Umbilical cord (tissue), 2 donors: ENCODE measurements around the gene GABBR2. TPM values are rescaled to one million over a fixed set of nuclear protein-coding genes. Genes with fewer than 3 reads are reported as not detected.

Experiments used
- DNase-seq: peaks from one replicate; pipeline ENCODE4 v3.0.0-alpha.2; 2015; ENCODE audit warnings: low spot score
- total RNA-seq: library from RNA; depleted of rRNA; stranded (reverse); fragments of >200 nt; gene quantifications from one replicate; pipeline ENCODE4 v1.2.3, GENCODE V29; 2014; ENCODE audit warnings: low replicate concordance; ENCODE audit not compliant: insufficient read depth

GABBR2 gene
- total RNA-seq, 1 donor from 2014 or later = 0.24 TPM

DNA sequence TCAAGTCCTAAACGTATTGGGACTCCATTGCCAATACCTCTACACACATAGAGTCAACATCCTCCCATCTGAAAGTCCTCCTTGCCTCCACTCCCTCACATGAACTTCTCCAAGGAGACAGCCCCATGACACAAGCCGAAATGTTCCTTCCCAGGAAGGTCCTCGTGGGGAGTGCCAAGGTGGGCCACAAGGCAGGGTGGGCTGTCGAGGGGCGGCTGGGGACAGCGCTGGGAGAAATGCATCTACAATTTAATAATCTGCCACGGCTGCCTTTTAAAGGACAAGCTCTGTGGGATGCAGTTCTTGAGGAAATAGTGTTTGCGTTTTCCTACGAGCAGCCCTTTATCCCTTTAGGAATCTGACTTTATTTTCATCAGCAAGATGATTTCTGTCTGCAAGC, 138.7 kb downstream of the GABBR2 start:
- DNase-seq = no peak

DNA sequence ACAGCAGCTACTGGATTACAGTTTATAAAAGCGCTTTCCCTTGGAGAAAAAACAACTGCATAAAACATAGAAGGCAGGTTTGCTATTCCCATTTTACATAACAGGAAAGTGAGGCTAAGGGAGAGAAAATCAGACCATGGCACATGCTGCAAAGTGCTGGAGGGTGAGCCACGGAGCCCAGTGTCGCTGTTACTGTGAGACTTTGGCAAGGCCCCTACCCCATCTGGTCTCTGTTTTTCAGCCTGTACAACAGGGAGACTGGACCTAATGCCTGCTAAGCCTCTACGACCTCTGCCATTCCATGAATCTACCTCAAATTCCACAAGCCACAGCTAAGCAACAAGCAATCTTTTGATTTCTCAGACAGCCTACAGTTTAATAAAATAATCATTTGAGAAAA, 139.2 kb downstream of the GABBR2 start:
- DNase-seq = no peak

- DNase-seq = no peak
Observed at GRCh38 chr9:98568909-98569469, 139.7 kb downstream of the GABBR2 start.

- DNase-seq = no peak
Observed at GRCh38 chr9:98568234-98568908, 140.4 kb downstream of the GABBR2 start.

DNA sequence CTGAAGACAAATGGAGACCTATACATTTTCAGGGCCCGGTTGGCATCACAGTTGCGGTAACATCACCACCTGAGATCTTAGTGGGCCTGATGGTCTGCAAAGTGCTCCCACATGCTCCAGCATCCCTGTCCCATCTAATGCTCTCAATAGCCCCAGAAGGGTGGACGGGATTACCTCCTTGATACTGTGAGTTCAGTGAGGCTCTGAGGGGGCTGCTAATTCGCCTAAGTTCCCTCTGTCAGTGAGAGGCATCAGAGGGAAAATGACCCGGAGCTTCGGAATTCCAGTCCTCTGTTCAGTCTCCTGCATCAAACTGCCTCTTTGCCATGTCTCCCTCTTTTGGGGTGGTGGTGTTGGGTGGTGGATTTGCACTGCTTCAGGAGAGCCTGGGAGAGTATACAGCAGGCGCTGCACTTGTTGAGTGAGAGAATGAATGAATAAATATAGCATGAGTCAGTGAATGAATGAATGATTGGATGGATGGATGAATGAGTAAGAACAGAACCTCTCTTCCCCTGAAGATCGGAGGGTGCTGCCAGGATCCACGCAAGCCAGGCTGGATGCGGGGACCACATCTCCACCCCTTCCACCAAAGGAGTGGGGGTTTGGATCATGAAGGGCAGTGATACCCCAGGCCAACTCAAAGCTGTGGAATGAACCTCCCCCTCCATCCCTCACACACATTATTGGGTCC, 141.0 kb downstream of the GABBR2 start:
- DNase-seq = no peak

DNA sequence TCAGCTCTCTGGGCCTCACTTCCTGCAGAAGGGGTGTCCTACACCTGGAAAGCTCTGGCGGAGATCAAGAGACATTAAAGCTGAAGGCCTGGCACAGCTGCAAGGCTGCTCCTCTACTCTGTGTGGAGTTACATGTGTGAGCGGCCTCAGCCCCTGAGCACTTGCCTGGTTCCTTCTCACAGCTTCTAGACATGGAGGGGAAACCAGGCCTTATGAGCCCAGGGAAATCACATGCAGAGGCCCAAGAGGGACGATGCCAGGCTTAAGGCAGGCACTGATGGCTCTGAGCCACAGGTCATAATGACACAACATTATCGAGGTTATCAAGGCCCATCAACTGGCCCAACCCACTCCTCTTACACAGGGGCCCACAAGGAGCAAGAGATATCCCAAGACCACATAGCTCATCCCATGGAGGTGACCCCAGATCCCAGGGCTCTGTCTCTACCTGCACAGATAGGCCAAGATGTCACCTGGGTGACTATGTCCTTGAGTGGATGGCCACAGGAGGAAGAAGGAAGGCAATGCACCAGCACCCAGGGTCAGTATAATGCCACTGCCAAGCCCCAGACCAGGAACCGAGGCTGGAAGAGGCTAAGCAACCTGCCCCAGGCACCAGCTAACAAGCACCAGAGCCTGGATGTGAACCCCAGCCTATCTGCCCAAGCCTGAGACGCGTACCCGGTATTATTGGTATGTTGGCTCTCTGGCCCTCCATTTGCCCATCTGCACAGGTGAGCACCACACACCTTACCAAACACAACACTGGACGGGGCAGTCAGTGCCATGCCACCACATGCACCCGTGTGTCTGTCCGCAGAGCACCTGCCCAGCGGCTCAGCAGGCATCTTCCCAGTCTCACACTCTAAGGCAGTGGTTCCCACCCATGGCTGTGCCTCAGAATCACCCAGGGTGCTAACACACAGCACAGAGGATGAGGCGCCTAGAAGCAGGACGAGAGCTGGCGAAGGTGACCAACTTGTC, 143.3 kb downstream of the GABBR2 start:
- DNase-seq = no peak

DNA sequence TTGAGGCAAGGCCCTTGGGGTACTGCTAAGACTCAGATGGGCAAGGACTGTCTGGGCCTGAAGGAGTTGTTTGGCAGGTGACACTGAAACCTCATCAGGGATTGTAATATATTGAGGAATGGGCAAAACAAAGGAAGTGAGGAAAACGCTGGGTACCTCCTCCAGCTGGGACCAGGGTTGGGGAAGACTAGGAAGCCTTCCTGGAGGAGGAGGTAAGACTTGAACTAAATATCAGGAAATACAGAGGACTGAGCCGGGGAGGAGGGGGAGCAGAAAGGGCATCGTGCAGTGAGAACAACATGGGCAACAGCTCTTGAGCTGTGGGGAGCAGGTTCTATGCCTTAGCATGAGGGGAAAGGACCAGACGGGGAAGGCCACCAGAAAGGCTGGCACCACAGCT, 144.0 kb downstream of the GABBR2 start:
- DNase-seq = no peak

GRCh38 chr9:98563988-98564387, 144.7 kb downstream of the GABBR2 start:
- no peak for DNase-seq

GRCh38 chr9:98563212-98563907, 145.4 kb downstream of the GABBR2 start:
- DNase-seq = no peak

GRCh38 chr9:98559561-98559960, 149.2 kb downstream of the GABBR2 start:
- DNase-seq = no peak

GRCh38 chr9:98558575-98558974, 150.2 kb downstream of the GABBR2 start:
- no peak for DNase-seq

DNA sequence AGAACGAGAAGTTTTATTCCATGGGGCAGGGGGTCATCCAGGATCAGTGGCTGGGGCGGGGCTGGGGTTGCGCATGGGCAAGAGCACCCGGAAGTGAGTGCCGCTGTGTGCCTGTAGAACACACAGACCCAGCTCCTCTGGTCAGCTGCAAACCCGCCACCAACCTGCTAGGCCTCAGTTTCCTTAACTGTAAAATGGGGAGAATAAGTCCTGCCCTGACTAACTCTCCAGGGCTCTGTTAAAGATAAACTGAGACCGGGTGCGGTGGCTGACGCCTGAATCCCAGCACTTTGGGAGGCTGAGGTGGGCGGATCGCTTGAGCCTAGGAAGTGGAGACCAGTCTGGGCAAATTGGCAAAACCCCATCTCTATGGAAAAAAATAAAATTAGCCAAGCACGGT, 152.2 kb downstream of the GABBR2 start:
- DNase-seq = no peak

GRCh38 chr9:98555651-98556465, 152.9 kb downstream of the GABBR2 start:
- no peak for DNase-seq

- no peak for DNase-seq
Observed at GRCh38 chr9:98554752-98555151, 154.0 kb downstream of the GABBR2 start.

DNA sequence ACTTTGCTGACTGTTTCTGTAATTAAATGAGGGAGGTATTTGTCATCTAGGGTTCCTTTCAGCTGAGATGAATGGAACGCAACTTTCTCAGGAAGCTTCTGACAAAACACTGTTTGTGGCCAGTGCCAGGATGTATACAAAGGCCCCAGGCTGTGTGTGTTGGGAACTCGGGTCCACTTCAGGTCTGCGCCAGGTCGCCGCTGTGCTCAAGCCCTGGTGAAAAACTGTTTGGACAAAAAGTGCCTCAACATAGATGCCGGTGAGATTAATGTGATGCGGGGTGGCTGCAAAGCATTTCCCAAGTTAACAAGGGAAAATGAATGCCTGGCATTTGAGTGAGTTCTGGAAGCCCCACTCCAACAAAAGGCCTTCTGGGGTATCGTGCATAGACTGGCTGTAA, 156.4 kb downstream of the GABBR2 start:
- no peak for DNase-seq

DNA sequence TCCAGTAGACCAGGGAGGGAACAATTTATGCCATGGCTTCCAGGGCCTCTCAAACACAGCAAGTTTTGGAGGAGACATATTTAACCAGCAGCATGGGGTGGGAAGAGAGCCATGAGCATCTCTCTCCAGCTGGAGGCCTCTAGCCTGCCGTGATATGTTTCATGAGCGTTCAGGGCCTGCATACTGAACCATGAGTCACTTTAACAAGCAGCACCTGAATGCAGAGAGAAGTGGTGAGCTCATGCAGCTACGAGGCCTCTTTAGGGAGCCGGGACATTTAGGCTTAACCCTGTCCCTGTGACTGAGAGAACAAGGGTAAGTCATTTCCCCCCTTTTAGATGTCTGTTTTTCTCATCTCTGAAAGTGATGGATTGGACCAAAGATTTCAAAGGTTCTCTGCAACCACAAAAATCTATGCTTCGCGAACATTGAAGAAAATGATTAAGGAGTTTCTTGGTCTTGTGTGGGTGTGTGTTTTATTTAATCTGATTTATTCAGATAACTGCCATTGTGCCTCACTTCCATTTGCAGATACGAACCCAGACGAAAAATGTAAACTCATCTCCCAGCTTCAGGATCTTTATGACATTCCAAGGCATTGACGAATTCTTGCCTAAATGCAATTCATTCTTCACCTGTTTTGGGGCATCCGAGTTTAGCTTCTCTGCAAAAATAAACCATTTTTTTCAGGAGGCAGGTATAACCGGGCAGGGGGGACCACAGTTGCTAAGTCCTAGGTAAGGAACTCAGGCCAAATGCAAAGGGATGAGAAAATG, 157.0 kb downstream of the GABBR2 start:
- no peak for DNase-seq

- DNase-seq = peak; percentile 12
Observed at GRCh38 chr9:98550206-98550820, 158.4 kb downstream of the GABBR2 start.

DNA sequence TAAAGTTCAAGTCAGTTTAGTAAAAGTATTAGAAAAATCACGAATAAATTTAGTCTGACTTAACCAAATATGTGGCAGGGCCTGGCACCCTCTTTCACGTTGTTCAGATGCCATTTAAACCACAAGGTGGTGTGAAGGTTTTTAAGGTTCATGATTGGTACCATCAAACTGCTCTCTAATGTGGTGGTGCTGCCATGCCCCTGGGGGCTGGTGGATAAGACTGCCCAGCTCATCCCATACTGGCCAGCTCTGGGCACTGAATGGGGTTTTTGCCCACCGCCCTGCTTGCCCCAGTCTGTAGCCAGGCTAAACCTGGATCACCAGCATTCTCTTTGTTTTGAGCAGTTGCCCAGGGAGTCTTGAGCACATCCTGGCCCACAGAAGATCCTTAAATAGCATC, 159.3 kb downstream of the GABBR2 start:
- no peak for DNase-seq

GRCh38 chr9:98547606-98548005, 161.1 kb downstream of the GABBR2 start:
- no peak for DNase-seq
